ENCODE data around the gene SETBP1.

- TF ChIP-seq CTCF (IDR thresholded peaks at IDR 0.05) (no peak), EZH2phosphoT487 (IDR thresholded peaks at IDR 0.05) (no peak), EZH2 (IDR thresholded peaks at IDR 0.05) (no peak)
Measured at GRCh38 chr18:44651918-44652572, 28.6 kb upstream of the SETBP1 start.

All from neural progenitor cell (in vitro differentiated cells).